Measurements from ENCODE around the gene POU3F1. TPM values are rescaled to one million over a fixed set of nuclear protein-coding genes. Genes with fewer than 3 reads are reported as not detected.

Gene POU3F1
- total RNA-seq, 2 experiments from 2014 or later, result not detected

DNA sequence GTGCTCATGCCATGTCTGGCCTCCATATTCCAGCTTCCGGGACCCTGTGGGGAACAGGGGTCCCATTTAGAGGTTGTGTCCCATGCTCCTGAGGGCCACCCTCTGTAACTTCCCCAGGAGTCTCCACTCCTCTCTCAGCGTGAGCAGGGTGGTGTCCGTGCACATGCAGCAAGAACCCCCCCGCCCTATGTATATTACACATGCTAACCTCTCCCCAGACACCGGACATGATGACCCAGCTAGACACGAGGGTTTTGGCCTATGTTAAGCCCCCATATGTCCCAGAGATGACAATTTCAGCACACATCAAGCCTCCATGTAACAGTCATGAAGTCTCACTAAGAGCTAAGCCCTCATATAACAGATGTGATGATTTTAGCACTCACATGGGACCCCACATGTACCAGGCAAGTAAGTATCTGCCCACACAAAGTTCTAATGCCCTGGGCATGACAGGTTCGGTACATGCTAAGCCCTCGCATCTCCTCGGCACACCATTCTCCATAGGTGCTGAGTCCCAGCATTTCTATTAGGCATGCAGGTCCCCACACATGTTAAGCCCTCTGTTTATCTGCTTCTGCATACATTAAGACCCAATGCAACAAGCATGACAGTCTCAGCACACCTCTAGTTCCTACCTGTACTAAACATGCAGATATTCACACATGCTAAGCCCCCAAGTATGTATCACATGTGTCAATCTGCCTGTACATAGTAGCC, 48.3 kb downstream of the POU3F1 start:
- ChIA-PET POLR2A (no interaction called here), CTCF (interaction anchor here (9.7 kb wide), 1 partner anchor 18 kb away, joined by 215 read pairs; the partner anchor contains the start of gene UTP11)
- H3K27me3 Mint-ChIP-seq (ENCODE audit: low read depth), result no peaks in the 10 kb centered on the region
- H3K4me1 Mint-ChIP-seq (ENCODE audit: low read depth), result peaks cover 62% of the 10 kb centered on the region
- no peak overlapping the region for H3K4me3 Mint-ChIP-seq
- peaks cover 20% of the 10 kb centered on the region for H3K36me3 Mint-ChIP-seq (ENCODE audit: low read depth)
- peak overlapping the region; percentile 50 for H3K27ac Mint-ChIP-seq
- no peaks in the 10 kb centered on the region for H3K9me3 Mint-ChIP-seq (ENCODE audit: insufficient read depth)
- ATAC-seq (no peak), DNase-seq (no peak)

DNA sequence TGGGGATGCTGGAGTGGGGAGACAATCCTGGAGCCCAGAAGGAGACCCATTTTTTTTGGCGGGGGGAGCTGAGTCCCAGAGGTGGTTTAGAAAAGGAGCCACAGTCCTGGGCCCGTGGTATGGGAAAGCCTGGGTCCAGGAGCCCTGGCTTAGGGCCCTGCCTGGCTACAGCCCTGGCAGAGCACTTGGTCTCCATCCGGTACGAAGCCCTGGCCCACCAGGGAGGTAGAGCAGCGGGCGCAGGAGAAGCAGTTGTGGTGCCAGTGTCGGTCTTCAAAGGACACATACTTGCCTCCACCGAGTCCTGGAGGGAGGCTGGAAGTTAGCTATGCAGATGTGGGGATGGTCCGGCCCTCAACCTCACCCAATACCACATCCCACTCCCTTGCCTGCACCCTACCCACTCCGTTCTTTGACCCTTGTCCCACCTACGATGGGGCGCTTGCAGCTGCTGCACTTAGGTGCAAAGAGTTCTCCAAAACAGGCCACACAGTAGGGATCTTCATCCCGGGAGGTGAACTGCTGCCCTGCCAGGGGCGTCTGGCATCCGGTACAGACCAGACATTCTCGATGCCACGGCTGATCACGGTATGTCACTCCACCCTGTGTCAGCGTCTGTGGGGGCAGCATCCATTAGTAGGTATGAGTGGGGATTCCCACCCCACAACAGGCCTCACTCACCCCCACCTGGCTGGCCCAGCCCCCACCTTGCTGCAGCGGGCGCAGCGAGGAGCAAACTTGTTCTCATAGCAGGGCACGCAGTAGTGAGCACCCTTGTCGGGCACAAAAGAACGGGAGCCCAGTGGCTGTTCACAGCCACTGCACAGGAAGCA, 49.1 kb downstream of the POU3F1 start:
- ChIA-PET CTCF (interaction anchor here (1.0 to 9.7 kb wide), 2 partner anchors 18 to 137 kb away, joined by 3 to 215 read pairs; partner anchors contain the start of gene UTP11), POLR2A (interaction anchor here (1.9 to 4.4 kb wide), 2 partner anchors 12 to 16 kb away, joined by 7 to 24 read pairs; no protein-coding TSS in a partner anchor)
- ATAC-seq (no peak), DNase-seq (no peak)
- no peaks in the 10 kb centered on the region for H3K27me3 Mint-ChIP-seq (ENCODE audit: low read depth)
- no peak overlapping the region for H3K27ac Mint-ChIP-seq
- H3K4me3 Mint-ChIP-seq, result no peak overlapping the region
- peaks cover 59% of the 10 kb centered on the region for H3K4me1 Mint-ChIP-seq (ENCODE audit: low read depth)
- no peaks in the 10 kb centered on the region for H3K9me3 Mint-ChIP-seq (ENCODE audit: insufficient read depth)
- peaks cover 20% of the 10 kb centered on the region for H3K36me3 Mint-ChIP-seq (ENCODE audit: low read depth)

DNA sequence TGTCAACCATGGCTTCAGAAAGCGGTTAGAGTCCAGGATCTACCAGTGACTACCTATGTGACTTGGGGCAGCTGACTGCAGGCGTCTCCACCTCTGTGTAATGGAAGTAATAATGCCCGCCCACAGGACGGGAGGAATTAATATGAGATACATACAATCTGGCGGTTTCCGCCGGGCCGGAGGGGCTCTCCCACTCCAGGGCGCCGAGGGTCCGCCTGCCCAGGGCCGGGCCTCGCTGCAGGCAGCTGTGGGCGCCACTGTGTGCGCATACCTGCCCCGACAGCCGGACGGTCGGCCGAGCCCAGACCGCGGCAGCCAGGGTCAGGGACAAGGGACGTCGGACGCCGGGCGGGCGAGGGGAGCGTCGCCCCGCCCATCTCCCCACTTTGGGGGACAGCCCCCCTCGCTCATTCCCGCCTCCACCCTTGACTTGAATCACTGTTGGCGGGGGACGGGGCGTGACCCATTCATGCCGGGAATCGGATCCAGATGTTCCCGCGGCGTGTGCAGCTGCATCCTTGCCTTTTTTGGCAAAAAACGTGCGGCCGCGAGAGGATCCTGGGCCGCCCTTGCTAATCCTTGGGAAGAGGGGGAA, 50.7 kb downstream of the POU3F1 start:
- peak overlapping the region; percentile 64 for H3K4me3 Mint-ChIP-seq
- CTCF ChIA-PET, result interaction anchor here (9.7 kb wide), 1 partner anchor 20 kb away, joined by 215 read pairs; the partner anchor contains the start of gene UTP11
- POLR2A ChIA-PET, result interaction anchor here (1.7 to 4.4 kb wide), 3 partner anchors 8 to 17 kb away, joined by 7 to 24 read pairs (median 11); no protein-coding TSS in a partner anchor
- no peaks in the 10 kb centered on the region for H3K9me3 Mint-ChIP-seq (ENCODE audit: insufficient read depth)
- peak overlapping the region; percentile 89 for H3K27ac Mint-ChIP-seq
- no peak for DNase-seq
- ATAC-seq, result peak; percentile 55
- H3K27me3 Mint-ChIP-seq (ENCODE audit: low read depth), result no peaks in the 10 kb centered on the region
- peaks cover 50% of the 10 kb centered on the region for H3K4me1 Mint-ChIP-seq (ENCODE audit: low read depth)
- peaks cover 20% of the 10 kb centered on the region for H3K36me3 Mint-ChIP-seq (ENCODE audit: low read depth)

DNA sequence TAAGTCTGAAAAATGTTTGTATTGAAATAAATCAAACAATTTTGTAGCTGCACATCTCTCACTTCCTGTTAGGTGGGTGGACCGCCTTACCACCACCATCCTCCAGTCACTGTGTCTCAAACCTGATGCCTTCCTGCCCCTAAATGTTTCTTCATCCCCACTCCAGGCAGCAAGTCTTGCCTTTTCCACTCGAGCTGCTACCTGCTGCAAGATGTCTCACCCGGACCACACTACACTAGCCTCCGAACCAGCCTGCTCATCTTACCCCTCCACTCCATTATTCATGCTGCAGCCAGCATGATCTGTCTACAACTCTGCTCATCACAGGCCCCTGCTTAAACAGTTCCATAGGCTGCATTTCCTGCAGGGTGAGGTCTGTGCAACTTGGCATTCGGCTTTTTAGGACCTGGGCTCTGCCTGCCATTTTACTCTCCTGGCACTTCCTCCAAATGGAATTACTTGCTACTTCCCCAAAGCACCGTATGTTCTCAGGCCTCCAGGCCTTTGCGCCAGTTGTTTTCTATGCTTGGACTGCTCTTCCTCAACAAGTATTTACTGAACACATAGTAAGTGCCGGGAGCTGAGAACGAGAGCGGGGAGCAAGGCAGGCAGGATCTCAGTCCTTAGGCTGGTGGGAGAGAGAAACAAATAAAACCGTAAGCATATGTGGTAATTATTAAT, 51.6 kb downstream of the POU3F1 start:
- peak overlapping the region; percentile 64 for H3K4me3 Mint-ChIP-seq
- ChIA-PET POLR2A (interaction anchor here (1.7 to 4.4 kb wide), 2 partner anchors 9 to 14 kb away, joined by 11 to 24 read pairs; no protein-coding TSS in a partner anchor), CTCF (interaction anchor here (3.6 to 9.7 kb wide), 2 partner anchors 8 to 21 kb away, joined by 11 to 215 read pairs; partner anchors contain the start of gene UTP11)
- peak overlapping the region; percentile 89 for H3K27ac Mint-ChIP-seq
- peak; percentile 48 for DNase-seq
- peaks cover 49% of the 10 kb centered on the region for H3K4me1 Mint-ChIP-seq (ENCODE audit: low read depth)
- no peaks in the 10 kb centered on the region for H3K9me3 Mint-ChIP-seq (ENCODE audit: insufficient read depth)
- H3K36me3 Mint-ChIP-seq (ENCODE audit: low read depth), result peaks cover 21% of the 10 kb centered on the region
- no peaks in the 10 kb centered on the region for H3K27me3 Mint-ChIP-seq (ENCODE audit: low read depth)
- ATAC-seq, result peak; percentile 4

Small RNAs within 50 kb of the gene (microRNA-seq; reads per million reads assigned to microRNA genes)
- gene MIR3659, result not detected

Other genes starting within 250 kb of the POU3F1 start
- gene C1orf122, start 239.0 kb downstream of the POU3F1 start, total RNA-seq, result 10 to 100 TPM; 19.1 to 22.2 TPM
- 10 to 100 TPM; 17.1 to 17.3 TPM for gene YRDC, start 238.6 kb downstream of the POU3F1 start, total RNA-seq
- 10 to 100 TPM; 22.4 to 27.7 TPM for gene MTF1, start 187.2 kb downstream of the POU3F1 start, total RNA-seq
- gene INPP5B, start 99.7 kb downstream of the POU3F1 start, total RNA-seq, result 10 to 100 TPM; 40.2 to 41.1 TPM
- 10 to 100 TPM; 86.3 to 98.0 TPM for gene SF3A3, start 56.8 kb downstream of the POU3F1 start, total RNA-seq
- gene FHL3, start 41.3 kb downstream of the POU3F1 start, total RNA-seq, result 10 to 100 TPM; 12.4 to 13.5 TPM
- 10 to 100 TPM; 39.0 to 39.5 TPM for gene UTP11, start 34.1 kb downstream of the POU3F1 start, total RNA-seq